ENCODE results near the gene SCRN3. TPM values are rescaled to one million over a fixed set of nuclear protein-coding genes. Genes with fewer than 3 reads are reported as not detected.

Gene SCRN3, protein sequence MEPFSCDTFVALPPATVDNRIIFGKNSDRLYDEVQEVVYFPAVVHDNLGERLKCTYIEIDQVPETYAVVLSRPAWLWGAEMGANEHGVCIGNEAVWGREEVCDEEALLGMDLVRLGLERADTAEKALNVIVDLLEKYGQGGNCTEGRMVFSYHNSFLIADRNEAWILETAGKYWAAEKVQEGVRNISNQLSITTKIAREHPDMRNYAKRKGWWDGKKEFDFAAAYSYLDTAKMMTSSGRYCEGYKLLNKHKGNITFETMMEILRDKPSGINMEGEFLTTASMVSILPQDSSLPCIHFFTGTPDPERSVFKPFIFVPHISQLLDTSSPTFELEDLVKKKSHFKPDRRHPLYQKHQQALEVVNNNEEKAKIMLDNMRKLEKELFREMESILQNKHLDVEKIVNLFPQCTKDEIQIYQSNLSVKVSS
- 49.8 and 64.2 TPM in 2 replicates for polyA plus RNA-seq

DNA sequence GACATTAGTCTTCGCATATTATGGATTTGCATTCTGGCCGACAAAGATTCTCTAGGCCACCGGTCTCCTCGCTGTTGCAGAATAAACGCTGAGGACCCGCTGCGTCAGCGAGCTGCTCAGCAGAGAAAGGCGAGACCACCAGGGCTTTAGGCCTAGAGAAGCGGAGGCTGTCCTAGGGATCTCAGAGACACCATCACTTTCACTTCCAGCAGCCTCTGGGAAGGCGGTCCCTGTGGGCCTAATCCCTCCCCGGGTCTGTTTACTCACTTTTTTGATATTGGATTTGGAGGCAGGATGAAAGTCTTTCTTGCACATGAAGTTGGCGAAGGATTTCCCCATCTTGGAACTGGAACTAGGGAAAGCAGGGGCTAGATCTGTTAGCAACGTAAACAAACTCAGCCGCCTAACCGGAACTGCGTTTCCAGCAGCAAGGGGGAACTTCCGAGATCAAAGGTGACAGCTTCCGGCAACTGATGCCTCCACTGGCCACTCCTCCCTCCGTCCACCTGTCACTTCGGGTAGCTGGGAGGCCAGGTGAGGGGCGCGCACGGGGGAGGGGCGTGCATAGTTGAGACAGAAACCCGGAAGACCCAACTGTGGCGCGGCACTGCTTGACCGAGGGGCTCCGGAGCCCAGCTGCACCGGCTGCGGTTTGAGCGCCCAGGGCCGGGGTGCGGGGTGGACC, at the start of gene SCRN3:
Gene SCRN3 (plus strand): TSS at position 447 of the 685 bp plus-strand sequence. CDS start 2,554 bp downstream, outside the sequence.

Other genes starting within 250 kb of the SCRN3 start
- 289 and 325 TPM in 2 replicates for gene OLA1, start 147.2 kb upstream of the SCRN3 start, polyA plus RNA-seq
- 0.22 TPM in 1 of 2 replicates, not detected in the other for gene SP9, start 60.8 kb upstream of the SCRN3 start, polyA plus RNA-seq
- 24.9 and 25.8 TPM in 2 replicates for gene GPR155, start 91.3 kb downstream of the SCRN3 start, polyA plus RNA-seq
- 1.7 and 2.8 TPM in 2 replicates for gene WIPF1, start 202.1 kb downstream of the SCRN3 start, polyA plus RNA-seq

All from Purkinje cell (primary cell).